IPS-NIHi7 (cell line): Measurements from ENCODE around the gene C17orf107.
A peak's percentile ranks its signal among the peaks of the same experiment; 100 is the strongest.
"Not testable (repeated sequence)": the region's sequence is repeated elsewhere in the genome, so short reads cannot be mapped to it uniquely, and the experiment has no call there.

Experiments
- DNase-seq: peaks from one replicate; pipeline ENCODE4 v3.0.0; 2012; ENCODE audit warnings: mixed read lengths; ENCODE audit errors: extremely low spot score

Gene C17orf107

DNA sequence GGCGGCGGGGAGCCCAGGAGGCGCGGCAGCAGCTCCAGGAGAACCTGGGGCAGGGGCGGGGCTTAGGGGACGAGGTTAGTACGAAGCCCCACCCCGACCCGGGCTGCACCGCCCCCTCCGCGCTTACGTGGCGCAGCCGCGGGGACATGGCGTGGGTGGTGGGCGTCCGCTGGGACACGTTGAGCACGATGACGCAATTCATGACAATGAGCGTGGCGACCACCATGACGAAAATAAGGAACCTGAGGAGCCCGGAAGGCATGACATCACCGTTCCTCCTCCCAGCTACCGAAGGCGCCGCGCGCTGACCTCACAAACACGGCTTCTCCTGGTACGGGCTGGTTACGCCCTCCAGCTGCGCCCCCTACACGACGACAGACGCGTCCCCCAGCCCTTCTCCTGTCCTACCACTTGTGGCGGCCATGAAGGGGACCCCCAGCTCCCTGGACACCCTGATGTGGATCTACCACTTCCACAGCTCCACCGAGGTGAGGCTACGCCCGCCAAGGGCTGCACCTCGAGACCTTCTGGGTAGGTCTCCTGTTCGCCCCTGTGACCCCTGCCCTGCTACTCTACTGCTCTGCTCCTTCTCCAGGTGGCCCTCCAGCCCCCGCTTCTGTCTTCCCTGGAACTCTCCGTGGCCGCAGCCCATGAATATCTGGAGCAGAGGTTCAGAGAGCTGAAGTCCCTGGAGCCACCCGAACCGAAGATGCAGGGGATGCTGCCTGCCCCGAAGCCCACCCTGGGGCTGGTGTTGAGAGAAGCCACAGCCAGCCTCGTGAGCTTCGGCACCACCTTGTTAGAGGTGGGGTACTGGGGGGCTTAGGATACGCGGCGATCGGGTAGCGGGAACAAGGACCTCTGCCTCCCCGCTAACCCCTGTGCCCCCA, at the start of gene C17orf107:
Gene C17orf107, plus strand, starts transcription at position 196 of the 890 bp plus-strand sequence. Its CDS starts 227 bp downstream, at position 423.
- peak; percentile 89 for DNase-seq

- DNase-seq, result no peak
Measured at GRCh38 chr17:4850246-4850645, 49.1 kb upstream of the C17orf107 start.

- no peak for DNase-seq
Measured at GRCh38 chr17:4851084-4851483, 48.3 kb upstream of the C17orf107 start.

- no peak for DNase-seq
Measured at GRCh38 chr17:4852567-4853207, 46.6 kb upstream of the C17orf107 start.

DNA sequence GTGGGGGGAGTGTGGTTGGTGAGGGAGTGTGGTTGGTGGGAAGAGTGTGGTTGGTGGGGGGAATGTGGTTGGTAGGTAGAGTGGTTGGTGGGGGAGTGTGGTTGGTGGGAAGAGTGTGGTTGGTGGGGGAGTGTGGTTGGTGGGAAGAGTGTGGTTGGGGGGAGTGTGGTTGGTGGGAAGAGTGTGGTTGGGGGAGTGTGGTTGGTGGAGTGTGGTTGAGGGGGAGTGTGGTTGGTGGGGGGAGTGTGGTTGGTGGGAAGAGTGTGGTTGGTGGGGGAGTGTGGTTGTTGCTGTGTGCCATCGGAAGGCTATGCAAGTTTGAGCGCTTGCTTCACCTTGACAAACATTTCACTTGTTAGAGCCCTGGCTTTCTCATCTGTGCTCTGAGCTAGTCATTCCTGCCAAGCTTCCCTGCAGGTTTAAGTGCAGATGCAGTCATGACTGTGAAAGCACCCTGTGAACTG, 46.1 kb upstream of the C17orf107 start:
- no peak for DNase-seq

- DNase-seq, result no peak
Measured at GRCh38 chr17:4854111-4854681, 45.1 kb upstream of the C17orf107 start.

- DNase-seq, result no peak
Measured at GRCh38 chr17:4856271-4856936, 42.9 kb upstream of the C17orf107 start.

- DNase-seq, result no peak
Measured at GRCh38 chr17:4856937-4857314, 42.4 kb upstream of the C17orf107 start.

GRCh38 chr17:4857347-4857746, 42.0 kb upstream of the C17orf107 start:
- DNase-seq, result not testable (repeated sequence)

- DNase-seq, result peak; percentile 78
Measured at GRCh38 chr17:4858068-4858881, 41.1 kb upstream of the C17orf107 start.

DNA sequence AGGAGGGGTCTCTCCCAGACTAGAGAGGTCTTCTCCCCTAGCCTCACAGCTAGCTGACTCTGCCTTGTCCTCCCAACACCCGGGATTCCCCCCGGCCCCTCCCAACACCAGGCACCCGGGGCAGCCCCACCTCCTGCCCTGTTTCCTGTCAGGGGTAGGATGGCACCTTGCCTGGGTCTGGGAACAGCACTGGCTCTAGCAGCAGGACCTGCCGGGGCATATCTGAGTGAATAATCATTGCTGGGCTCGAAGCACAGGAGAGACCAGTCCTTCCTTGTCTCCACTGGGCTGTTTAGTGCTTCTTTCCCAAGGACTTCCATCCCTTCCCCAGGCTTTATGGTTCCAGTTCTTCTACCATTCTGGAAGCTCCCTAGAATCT, 40.5 kb upstream of the C17orf107 start:
- DNase-seq, result peak; percentile 64

DNA sequence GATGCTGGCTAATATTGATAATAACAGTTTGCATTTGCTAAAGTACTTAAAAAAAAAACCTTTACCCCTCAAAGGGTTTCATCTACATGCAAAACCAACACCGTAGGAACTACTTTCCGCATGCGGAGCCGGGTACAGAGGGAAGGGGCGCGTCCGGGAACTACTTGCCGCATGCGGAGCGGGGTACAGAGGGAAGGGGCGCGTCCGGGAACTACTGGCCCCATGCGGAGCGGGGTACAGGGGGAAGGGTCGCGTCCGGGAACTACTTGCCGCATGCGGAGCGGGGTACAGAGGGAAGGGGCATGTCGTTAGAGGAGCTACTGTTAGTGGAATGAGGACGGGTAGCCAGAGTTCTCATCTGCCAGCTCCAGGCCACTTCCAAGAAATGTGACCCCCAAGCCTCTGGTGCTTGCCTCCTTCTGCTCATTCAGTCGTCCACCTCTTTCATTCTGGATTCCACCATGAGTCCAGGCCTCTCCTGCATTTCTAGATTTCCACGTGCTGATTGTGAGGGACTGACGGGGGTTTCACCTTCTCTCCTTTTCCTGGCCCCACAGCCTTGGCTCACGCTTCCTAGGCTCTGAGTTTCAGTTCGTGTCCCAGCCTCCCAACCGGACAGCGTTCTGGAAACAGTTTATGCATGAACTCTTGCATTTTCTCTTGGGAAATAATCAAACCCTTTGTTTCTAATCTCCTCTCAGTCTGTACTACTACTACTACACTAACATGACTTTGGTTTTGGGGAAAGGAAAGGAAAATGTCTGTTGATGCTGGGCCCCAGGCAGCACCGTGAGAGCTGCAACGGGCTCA, 39.3 kb upstream of the C17orf107 start:
- DNase-seq, result no peak

DNA sequence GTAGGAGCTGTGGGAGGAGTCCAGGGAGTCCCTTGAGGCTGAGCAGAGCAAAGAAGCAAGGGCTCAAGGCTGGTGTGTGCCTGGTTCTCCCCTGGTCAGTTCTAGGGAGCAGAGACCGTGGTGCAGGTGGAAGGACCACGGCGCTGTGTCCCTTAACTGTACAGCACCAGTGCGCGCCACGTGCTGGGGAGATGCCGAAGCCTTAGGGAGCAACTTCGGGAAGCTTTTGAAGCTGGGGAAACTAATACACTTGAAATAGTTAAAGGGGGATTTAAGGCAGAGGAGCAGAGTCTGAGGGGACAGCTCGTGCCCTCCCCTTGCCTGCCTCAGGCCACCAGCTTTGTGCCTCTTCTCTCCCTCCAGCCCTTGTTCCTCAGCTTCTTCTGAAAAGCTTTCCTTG, 38.7 kb upstream of the C17orf107 start:
- DNase-seq, result no peak

DNA sequence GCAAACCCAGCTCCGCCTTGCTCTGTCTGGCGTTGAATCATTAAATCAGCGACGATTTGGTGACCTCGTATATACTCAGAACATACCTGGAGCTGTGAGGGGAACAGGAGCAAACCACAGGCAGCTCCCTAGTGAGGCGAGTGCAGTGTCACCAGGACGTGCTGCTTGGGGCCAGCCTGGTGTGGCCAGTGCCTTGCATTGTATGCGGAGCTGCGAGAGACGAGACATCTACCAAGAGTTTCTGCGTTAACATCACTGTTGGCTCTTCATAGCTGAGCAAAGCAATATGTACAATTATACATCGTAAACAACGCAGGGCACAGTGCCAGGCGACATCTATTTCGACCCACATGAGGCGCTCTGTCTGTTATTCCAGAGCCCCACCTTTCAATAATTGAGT, 38.3 kb upstream of the C17orf107 start:
- no peak for DNase-seq

DNA sequence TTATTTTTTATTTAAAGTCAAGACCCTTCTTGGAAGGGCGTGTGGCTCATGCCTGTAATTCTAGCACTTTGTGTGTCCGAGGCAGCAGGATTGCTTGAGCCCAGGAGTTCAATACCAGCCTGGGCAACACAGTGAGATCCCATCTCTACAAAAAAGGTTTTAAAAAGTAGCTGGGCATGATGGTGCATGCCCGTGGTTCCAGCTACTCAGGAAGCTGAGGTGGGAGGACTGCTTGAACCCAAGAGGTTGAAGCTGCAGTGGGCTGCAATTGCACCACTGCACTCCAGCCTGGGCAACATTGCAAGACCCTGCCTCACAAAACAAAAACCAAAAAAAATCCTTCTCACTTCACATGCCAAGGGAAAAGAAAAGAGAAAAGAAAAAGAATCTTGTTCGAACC, 36.6 kb upstream of the C17orf107 start:
- DNase-seq, result no peak

DNA sequence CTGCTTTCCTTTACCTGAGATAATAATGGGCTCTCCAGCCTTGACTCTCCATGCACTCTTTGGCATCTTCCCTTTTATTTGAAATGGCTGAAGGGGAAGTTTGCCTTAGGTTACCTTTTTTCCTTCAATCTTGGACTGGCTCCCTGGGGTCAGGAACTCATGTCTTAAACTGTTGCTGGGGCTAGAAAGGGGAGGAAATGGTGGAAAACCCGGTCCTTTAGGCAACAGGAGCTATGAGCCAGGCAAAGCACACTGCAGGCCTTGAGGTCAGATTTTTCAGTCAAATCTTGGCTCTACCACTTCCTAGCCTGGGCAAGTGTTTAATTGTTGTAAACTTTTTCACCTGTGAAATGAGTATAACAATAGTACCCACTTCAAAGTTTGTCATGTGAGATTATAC, 36.0 kb upstream of the C17orf107 start:
- DNase-seq, result no peak

- DNase-seq, result not testable (repeated sequence)
Measured at GRCh38 chr17:4867535-4867934, 31.8 kb upstream of the C17orf107 start.

DNA sequence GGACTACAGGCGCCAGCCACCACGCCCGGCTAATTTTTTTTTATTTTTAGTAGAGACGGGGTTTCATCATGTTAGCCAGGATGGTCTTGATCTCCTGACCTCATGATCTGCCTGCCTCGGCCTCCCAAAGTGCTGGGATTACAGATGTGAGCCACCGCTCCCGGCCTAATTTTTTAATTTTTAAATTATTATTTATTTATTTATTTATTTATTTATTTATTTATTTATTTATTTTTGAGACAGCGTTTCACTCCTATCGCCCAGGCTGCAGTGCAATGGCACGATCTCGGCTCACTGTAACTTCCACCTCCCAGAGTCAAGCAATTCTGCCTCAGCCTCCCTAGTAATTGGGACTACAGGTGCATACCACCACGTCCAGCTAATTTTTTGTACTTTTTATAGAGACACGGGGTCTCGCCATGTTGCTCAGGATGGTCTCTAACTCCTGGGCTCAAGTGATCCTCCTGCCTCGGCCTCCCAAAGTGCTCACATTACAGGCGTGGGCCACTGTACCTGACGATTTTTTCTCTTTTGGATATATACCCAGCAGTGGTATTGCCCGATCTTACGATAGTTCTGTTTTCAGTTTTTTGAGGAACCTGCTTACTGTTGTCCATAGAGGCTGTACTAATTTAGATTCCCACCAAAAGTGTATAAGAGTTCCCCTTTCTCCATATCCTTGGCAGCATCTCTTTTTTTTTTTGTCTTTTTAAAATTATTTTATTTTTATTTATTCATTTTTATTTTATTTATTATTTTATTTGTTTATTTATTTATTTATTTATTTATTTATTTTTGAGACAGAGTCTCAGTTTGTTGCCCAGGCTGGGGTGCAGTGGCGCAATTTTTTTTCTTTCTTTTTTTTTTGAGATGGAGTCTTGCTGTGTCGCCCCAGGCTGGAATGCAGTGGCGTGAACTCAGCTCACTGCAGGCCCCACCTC, 30.0 kb upstream of the C17orf107 start:
- not testable (repeated sequence) for DNase-seq

DNA sequence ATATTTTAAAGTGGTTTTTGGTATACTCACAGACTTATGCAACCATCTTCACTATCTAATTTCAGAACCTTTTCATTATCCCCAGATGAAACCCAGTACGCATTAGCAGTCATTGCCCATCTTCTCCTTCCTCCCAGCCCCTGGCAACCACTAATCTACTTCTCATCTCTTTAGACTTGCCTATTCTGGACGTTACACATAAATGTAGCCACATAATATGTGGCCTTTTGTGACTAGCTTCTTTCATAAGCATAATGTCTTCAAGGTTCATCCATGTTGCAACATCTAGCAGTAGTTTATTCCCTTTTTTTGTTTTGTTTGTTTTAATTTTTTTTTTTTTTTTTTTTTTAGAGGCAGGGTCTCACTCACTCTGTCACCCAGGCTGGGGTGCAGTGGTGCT, 28.5 kb upstream of the C17orf107 start:
- no peak for DNase-seq
